HAP-1 (cell line): Measurements from ENCODE around the gene REXO4.
A peak's percentile ranks its signal among the peaks of the same experiment; 100 is the strongest.

ENCODE experiments used
- DNase-seq, 2 experiments: peaks; one replicate each; pipeline ENCODE4 v3.0.0-alpha.2; 2016 to 2020; ENCODE audit warnings: low spot score in 2 of 2
- H3K27me3 ChIP-seq: fragments of 250-450 bp; sonication (Bioruptor Pico); 2 replicates; pipeline ENCODE4 v1.5.1; 2020; ENCODE audit warnings: low read depth, mild to moderate bottlenecking, moderate library complexity
- H3K36me3 ChIP-seq: fragments of 250-450 bp; sonication (Bioruptor Pico); replicated peaks from 2 replicates; pipeline ENCODE4 v1.5.1; 2020; ENCODE audit warnings: mild to moderate bottlenecking
- H3K4me1 ChIP-seq: fragments of 250-450 bp; sonication (Bioruptor Pico); 2 replicates; pipeline ENCODE4 v1.5.1; 2020; ENCODE audit warnings: mild to moderate bottlenecking
- H3K4me3 ChIP-seq: fragments of 250-450 bp; sonication (Bioruptor Pico); 2 replicates; pipeline ENCODE4 v1.5.1; 2020; ENCODE audit warnings: mild to moderate bottlenecking, moderate library complexity
- H3K9me3 ChIP-seq: fragments of 250-450 bp; sonication (Bioruptor Pico); 2 replicates; pipeline ENCODE4 v1.5.1; 2020; ENCODE audit warnings: mild to moderate bottlenecking, moderate library complexity
- in situ Hi-C: fragments of 300-500 bp; cut with MboI; formaldehyde crosslinking; loops from 3 replicates; pipeline ENCODE4 v1.14.3; 2020; ENCODE audit warnings: low sequenced_read_pairs, inconsistent platforms, mixed read lengths

Gene REXO4

DNA sequence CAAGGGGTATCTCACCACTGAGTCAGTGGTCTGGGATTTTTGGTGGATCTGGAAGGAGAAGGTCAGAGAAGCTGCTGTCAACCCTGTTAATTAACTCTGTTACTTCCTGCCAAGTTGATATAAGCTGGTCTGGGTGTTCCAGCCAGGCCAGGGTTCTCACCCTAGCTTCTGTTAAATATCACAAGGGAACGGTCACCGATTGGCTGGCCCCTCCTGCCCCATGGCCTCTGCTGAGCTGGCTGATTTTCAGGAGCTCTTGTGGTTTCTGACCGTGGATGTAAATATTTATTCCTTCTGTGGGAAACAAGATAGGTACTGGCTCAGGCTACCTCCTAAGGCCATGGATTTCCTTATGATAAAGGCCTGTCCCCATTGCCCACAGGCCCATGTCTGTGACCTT, 5.4 kb upstream of the REXO4 start:
- H3K4me1 ChIP-seq = 0 out of 2 replicates have a peak, but pooled peaks cover 3% of the 10 kb centered on the region
- in situ Hi-C loops = no loop called here
- 0 out of 2 replicates have a peak, but pooled peaks cover 2% of the 10 kb centered on the region for H3K27me3 ChIP-seq
- no peaks in the 10 kb centered on the region; the same call in 1 of the 2 replicates for H3K9me3 ChIP-seq
- no peaks in the 10 kb centered on the region for H3K36me3 ChIP-seq
- DNase-seq = no peak
- H3K4me3 ChIP-seq = no peak overlapping the region

DNA sequence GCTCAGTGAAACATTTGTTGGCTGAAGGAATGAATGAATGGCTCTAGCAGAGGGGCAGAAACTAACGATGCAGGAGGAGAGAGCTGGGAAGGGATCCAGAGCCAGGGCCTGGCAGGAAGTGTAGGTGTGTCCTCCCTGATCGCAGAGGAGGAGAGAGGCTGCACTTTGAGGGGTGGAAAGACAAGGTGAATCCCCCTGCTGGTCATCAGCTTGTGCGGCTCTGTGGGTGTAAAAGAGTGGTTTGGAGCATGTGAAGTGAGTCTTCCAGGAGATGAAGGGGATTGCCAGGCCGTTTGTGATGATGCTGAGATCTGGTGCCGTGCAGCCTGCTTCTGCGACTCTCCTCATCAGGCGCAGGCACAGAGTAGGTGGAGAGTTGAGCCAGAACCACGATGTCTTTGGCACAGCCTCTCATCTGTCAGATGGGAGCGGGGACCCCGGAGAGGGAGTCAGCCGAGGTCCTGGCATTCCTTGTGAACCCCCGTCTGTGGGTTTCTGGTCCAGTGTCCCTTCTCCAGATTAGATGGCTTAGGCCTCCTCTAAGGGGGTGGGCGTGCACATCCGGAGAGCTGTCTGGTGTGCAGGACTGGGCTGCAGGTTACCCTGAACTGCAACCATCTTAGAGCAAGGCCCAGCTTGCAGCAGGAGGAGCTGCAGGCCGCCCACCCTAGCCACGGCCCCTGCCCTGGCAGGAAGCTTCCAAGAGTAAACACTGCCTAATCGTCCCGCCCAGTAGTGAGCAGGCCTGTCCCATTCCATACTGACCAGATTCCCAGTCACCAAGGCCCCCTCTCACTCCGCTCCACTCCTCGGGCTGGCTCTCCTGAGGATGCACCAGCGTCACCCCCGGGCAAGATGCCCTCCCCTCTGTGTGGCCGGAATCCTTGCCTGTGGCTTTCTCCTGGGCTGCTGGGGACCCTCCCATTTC, 4.1 kb upstream of the REXO4 start, which contains the start of gene ADAMTS13:
Gene ADAMTS13, plus strand, starts transcription at position 753 of the 928 bp plus-strand sequence. Its CDS starts 77 bp downstream, at position 830.
- in situ Hi-C loops = no loop called here
- H3K27me3 ChIP-seq = 0 out of 2 replicates have a peak, but pooled peaks cover 2% of the 10 kb centered on the region
- 0 out of 2 replicates have a peak, but pooled peaks cover 3% of the 10 kb centered on the region for H3K4me1 ChIP-seq
- no peaks in the 10 kb centered on the region for H3K36me3 ChIP-seq
- no peak within 1 kb of the TSS for H3K4me3 ChIP-seq
- H3K9me3 ChIP-seq = no peaks in the 10 kb centered on the region; the same call in 1 of the 2 replicates
- DNase-seq = no peak

DNA sequence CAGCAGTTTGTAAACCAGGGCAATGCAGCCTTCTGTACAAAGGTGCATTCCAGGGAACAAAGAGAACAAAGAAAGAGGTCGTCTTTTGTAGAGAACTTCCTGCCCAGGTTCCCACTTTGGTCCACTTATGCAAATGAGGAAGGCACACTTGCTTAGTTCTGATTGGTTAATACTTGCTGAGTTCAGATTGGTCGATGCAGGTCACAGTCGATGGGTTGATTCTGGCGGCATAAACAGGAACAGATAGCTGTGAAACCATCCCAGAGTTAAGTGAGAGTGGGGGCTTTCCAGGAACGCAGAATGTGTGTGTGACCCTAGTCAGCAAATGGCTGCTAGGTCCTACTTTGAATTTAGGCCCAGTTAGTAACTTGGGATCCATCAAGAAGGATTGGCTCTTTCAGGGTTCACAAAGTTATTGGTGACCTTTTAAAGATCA, 2.6 kb upstream of the REXO4 start:
- DNase-seq = no peak

DNA sequence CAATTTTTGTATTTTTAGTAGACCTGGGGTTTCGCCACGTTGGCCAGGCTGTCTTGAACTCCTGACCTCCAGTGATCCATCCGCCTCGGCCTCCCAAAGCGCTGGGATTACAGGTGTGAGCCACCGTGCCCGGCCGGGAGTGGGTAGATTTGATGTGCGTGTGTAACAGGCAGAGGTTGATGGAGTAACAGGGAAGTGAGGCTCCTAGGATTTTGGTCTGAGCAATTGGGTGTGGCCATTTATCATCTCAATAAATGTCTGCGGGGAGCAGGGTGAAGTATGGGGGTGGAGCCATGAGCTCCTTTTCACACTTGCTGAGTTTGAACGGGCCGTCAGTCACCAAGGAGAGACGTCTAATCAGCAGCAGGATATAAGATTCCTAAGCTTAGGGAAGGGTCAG, 1.2 kb upstream of the REXO4 start:
- Histone ChIP-seq H3K4me1 (peaks cover 11% of the 10 kb centered on the region), H3K27me3 (no peaks in the 10 kb centered on the region), H3K36me3 (peaks cover 27% of the 10 kb centered on the region), H3K9me3 (no peaks in the 10 kb centered on the region; the same call in 1 of the 2 replicates), H3K4me3 (peak overlapping the region; percentile 78)
- in situ Hi-C loops = no loop called here
- no peak for DNase-seq

More for the DNA sequence above, 2.6 kb upstream of the REXO4 start:
- H3K27me3 ChIP-seq = no peaks in the 10 kb centered on the region
- H3K4me3 ChIP-seq = no peak overlapping the region
- no peaks in the 10 kb centered on the region; the same call in 1 of the 2 replicates for H3K9me3 ChIP-seq
- in situ Hi-C loops = no loop called here
- peaks cover 13% of the 10 kb centered on the region for H3K36me3 ChIP-seq
- peaks cover 11% of the 10 kb centered on the region for H3K4me1 ChIP-seq

DNA sequence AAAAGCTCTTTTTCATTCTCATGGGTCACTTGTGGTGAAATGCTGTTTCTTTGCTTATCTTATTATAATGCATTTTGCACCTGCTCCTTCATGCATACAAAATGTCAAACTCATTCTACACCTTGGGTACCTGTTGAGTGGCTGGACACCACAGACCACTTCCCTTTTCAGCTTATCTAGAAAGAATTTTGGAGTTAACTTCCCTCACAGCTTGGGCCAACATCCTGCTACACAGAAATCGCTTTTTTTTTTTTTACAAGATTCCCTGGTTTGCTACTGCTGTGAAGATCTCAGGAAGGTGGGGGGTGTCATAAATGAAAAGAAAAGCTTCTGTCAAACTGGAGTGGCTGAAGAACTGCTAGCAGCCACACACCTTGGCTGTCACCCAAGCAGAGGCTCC, 2.6 kb downstream of the REXO4 start:
- Histone ChIP-seq H3K9me3 (no peaks in the 10 kb centered on the region; the same call in 1 of the 2 replicates), H3K27me3 (no peaks in the 10 kb centered on the region), H3K4me3 (no peak overlapping the region), H3K4me1 (peaks cover 11% of the 10 kb centered on the region), H3K36me3 (peaks cover 65% of the 10 kb centered on the region)
- no peak for DNase-seq
- in situ Hi-C loops = no loop called here

DNA sequence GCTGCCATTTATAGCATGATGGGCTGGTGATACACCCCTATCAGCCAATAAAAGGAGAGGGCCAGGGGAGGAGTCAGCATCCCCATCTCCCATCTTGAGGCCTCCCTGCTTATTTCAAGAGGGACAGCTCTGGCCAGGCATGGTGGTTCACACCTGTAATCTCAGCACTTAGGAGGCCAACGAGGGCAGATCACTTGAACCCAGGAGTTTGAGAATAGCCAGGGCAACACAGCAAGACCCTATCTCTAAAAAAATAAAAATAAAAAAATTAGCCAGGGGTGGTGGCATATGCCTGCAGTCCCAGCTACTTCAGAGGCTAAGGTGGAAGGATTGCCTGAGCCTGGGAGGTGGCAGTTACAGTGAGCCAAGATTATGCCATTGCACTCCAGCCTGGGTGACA, 9.8 kb downstream of the REXO4 start:
- Histone ChIP-seq H3K9me3 (no peaks in the 10 kb centered on the region), H3K4me1 (no peaks in the 10 kb centered on the region), H3K4me3 (no peak overlapping the region), H3K36me3 (peaks cover 91% of the 10 kb centered on the region), H3K27me3 (no peaks in the 10 kb centered on the region)
- DNase-seq = no peak
- in situ Hi-C loops = no loop called here

DNA sequence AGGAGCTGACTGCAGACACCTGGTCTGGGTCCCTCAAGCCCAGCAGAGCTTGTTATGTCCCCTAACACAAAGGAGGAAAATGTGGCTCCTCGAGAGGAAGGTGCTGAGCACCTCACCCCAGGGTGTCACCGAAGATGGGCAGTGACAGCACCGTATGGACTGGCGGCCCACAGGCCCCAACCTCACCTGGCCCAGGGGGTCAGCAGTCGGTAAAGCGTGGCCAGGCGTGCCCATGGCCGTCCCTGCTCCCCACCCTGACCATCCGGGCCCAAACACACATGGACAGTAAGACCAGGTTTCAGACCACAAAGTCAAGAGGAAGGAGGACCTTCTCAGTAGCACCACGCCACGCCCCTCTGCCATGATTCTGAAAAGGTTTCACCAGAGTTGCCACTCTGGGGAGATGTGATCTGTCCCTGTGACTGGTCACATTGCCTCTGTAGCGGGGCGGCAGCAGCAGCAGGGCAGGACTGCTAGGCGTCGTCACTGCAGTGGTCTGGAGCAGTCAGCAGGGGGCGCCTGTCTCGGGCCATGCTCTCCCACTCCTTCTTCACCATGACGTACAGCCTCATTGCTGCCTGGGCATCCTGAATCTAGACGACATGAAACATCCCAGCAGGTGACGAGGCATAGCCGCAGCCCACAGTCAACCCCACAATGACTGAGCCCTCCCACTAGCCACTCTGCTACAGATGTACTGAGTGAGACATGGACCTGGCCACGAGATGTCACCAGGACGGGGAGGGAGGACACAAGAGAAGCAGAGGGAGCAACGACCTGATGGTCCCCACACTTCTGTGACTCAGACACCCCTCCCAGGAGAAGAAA, 11.1 kb downstream of the REXO4 start:
- Histone ChIP-seq H3K9me3 (no peaks in the 10 kb centered on the region), H3K4me3 (no peak overlapping the region), H3K36me3 (peaks cover 78% of the 10 kb centered on the region), H3K4me1 (no peaks in the 10 kb centered on the region), H3K27me3 (no peaks in the 10 kb centered on the region)
- in situ Hi-C loops = no loop called here
- peak; percentile 66 to 85 for DNase-seq

DNA sequence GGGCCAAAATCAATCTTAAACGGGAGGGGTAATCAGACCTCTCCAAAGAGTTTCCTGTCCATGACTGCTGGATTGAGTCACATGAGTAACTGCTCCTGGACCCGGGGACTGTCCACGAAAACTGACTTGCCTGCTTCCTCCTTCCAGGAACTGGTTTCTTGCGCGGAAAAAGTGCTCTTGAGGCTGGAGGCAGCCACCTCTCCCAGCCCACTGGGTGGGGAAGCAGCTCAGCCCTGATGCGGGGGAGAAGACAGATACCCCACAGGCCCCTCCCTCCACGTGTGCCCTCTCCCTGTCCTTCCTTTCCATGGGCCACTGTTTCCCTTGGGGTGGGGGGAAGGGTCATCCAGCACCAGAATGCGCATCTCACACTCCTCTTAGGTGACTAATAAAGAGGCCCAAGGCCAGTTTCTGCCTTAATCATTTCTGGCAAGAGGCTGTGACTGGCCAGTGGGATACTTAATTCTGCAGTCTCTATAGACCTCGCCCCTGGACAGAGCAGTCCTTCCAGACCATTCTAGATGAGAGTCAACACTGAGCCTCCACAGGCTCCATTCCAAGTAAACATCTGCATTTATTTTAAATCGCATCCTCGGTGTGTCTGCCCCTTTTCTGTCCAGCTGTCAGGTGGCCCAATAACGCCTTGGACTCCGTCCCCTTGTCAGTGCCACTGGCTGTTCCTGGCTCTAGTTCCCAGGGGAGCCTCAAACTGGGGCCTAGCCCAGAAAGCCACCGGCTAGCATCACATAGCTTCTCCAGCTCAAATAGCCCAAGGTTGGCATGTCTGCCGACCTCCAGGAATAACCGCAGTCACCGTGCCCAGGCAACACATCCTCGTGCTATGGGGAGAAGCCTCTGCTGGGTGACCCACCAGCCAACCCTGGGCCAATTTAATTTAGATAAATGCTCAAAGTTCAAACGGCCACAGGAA, 12.0 kb downstream of the REXO4 start:
- Histone ChIP-seq H3K4me3 (no peak overlapping the region), H3K27me3 (no peaks in the 10 kb centered on the region), H3K36me3 (peaks cover 69% of the 10 kb centered on the region), H3K4me1 (no peaks in the 10 kb centered on the region), H3K9me3 (no peaks in the 10 kb centered on the region)
- DNase-seq = no peak
- in situ Hi-C loops = no loop called here

DNA sequence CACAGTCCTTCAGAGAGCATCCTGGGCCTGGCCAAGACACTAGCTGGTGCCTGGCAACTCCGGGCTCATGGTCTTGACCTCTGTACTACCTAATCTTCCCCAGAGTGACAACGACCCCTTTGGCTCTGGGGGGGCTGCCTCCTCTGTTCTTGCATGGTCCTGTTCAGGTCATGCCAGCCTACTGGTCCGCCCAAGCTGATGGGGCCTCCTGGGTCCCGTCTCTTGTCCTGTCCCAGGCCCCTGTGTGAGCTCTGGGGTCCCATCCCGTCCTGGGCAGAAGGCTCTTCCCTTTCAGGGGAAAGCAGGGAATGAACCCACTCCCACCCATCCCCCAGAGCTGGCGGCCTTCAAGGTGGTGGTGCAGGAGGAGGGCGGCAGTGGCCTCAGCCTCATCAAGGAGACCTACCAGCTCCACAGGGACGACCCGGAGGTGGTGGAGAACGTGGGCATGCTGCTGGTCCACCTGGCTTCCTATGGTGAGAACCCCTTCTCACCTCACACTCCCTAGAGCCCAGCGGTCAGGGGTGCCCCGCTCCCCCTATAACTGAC, 13.3 kb downstream of the REXO4 start:
- no peak for DNase-seq
- Histone ChIP-seq H3K4me1 (no peaks in the 10 kb centered on the region), H3K36me3 (peaks cover 57% of the 10 kb centered on the region), H3K9me3 (no peaks in the 10 kb centered on the region), H3K4me3 (no peak overlapping the region), H3K27me3 (no peaks in the 10 kb centered on the region)
- in situ Hi-C loops = no loop called here

DNA sequence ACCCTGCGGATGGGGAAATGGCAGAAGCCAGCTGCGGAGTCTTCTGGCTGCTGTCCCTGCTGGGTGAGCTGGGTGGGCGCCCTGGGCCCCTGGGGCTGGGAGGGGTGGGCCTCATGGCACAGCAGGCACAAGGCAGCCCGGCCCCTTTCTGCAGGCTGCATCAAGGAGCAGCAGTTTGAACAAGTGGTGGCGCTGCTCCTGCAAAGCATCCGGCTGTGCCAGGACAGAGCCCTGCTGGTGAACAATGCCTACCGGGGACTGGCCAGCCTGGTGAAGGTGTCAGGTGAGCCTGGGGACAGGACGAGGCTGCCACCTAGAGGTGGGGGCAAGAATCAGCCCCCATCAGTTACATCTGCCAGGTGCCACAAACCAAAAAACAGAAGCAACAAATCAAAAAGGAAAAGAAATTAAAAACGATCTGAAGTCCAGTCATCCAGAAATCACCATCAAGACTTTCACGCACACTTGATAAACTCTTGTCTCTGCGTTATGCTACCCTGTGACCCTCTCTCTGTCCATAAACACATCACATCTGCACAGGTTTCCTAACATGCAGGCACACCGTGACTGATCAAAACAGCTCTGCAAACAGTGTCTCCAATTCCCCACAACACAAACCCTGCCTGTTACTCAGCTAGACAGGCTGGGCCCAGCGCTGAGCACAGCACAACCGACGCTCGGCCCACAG, 13.9 kb downstream of the REXO4 start:
- in situ Hi-C loops = no loop called here
- Histone ChIP-seq H3K9me3 (no peaks in the 10 kb centered on the region), H3K4me3 (no peak overlapping the region), H3K27me3 (no peaks in the 10 kb centered on the region), H3K4me1 (no peaks in the 10 kb centered on the region), H3K36me3 (peaks cover 50% of the 10 kb centered on the region)
- DNase-seq = peak in 1 of 2 experiments; percentile 45

DNA sequence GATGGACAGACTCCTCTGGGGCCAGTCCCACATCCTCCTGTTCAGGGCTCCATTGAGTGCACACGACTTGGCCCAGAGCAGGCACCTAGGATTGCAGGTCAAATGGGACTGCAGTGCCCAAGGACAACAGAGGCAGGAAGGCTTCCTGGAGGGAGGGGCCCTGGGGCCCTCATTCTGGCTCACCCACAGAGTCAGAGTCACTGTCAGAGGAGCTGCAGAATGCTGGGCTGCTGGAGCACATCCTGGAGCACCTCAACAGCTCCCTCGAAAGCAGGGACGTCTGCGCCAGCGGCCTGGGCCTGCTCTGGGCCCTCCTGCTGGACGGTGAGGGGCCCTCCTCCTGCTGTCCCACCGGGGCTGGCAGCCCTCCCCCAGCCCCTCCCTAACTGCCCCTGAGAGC, 15.1 kb downstream of the REXO4 start:
- Histone ChIP-seq H3K9me3 (no peaks in the 10 kb centered on the region), H3K27me3 (no peaks in the 10 kb centered on the region; the same call in 1 of the 2 replicates), H3K4me1 (no peaks in the 10 kb centered on the region), H3K4me3 (no peak overlapping the region), H3K36me3 (peaks cover 40% of the 10 kb centered on the region)
- no peak for DNase-seq
- in situ Hi-C loops = no loop called here

DNA sequence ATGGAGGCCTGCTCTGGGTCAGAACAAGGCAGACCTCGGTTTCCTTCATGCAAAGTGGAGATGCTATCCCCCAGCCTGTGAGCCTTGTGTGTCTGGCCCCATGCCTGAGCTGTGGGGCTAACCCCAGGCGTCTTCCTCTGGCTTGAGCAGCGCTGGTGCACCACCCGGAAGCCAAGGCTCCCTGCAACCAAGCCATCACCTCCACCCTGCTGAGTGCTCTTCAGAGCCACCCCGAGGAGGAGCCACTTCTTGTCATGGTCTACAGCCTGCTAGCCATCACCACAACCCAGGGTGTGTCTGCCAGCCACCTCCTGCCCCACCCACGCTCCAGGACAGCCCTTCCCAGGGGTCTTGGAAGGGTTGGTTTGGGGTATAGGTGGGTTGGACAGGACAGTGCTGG, 16.2 kb downstream of the REXO4 start:
- H3K4me1 ChIP-seq = no peaks in the 10 kb centered on the region
- no peaks in the 10 kb centered on the region for H3K9me3 ChIP-seq
- H3K27me3 ChIP-seq = peaks cover 7% of the 10 kb centered on the region; the same call in 1 of the 2 replicates
- in situ Hi-C loops = no loop called here
- peaks cover 31% of the 10 kb centered on the region for H3K36me3 ChIP-seq
- H3K4me3 ChIP-seq = no peak overlapping the region
- DNase-seq = no peak
